CD8-positive, alpha-beta memory T cell (primary cell): ENCODE data around the gene IER2. TPM values are rescaled to one million over a fixed set of nuclear protein-coding genes. Genes with fewer than 3 reads are reported as not detected.

ENCODE experiments used
- CTCF ChIA-PET: fragments of 350-600 bp; sonication (Branson Sonifier 250); formaldehyde crosslinking; loops from one replicate; lab custom pipeline; 2021; ENCODE audit warnings: antibody characterized with exemption; lab: Charles Lee
- POLR2A ChIA-PET: fragments of 350-600 bp; sonication (Branson Sonifier 250); formaldehyde crosslinking; loops from one replicate; lab custom pipeline; 2021; ENCODE audit warnings: antibody characterized with exemption; lab: Charles Lee
- DNase-seq, 5 donors: peaks; one replicate each; pipeline versions ENCODE4 v3.0.0 to v3.0.0-alpha.2; 2020 to 2022; ENCODE audit warnings: mixed read lengths in 1 of 5
- H3K27ac ChIP-seq: one replicate; pipeline ENCODE4 v1.7.0; 2013; ENCODE audit warnings: low read depth, mild to moderate bottlenecking, low read length, moderate library complexity
- H3K27me3 ChIP-seq: 2 replicates; pipeline ENCODE4 v1.7.0; 2013; ENCODE audit warnings: low read length, mild to moderate bottlenecking; ENCODE audit not compliant: insufficient read depth, poor library complexity, severe bottlenecking
- H3K36me3 ChIP-seq: 2 replicates; pipeline ENCODE4 v1.7.0; 2013; ENCODE audit warnings: mild to moderate bottlenecking, low read length, moderate library complexity; ENCODE audit not compliant: insufficient read depth
- H3K4me1 ChIP-seq: 2 replicates; pipeline ENCODE4 v1.7.0; 2013; ENCODE audit warnings: mild to moderate bottlenecking, low read length, moderate library complexity; ENCODE audit not compliant: insufficient read depth
- H3K4me3 ChIP-seq: 2 replicates; pipeline ENCODE4 v1.7.0; 2013; ENCODE audit warnings: mild to moderate bottlenecking, low read length
- H3K9me3 ChIP-seq: 2 replicates; pipeline ENCODE4 v1.7.0; 2013; ENCODE audit warnings: mild to moderate bottlenecking, low read length
- H3K27ac Mint-ChIP-seq, 8 donors: one replicate each; pipeline ENCODE4 v1.8.0; 2020 to 2021; ENCODE audit warnings: mixed read lengths in 8 of 8, mild to moderate bottlenecking in 6 of 8, inconsistent platforms in 3 of 8, moderate library complexity in 3 of 8
- H3K27me3 Mint-ChIP-seq, 2 donors: one replicate each; pipeline ENCODE4 v1.8.0; 2020 to 2021; ENCODE audit warnings: mixed read lengths in 2 of 2, mild to moderate bottlenecking in 1 of 2, moderate library complexity in 1 of 2
- H3K36me3 Mint-ChIP-seq, 3 donors: one replicate each; pipeline ENCODE4 v1.8.0; 2020 to 2021; ENCODE audit warnings: mixed read lengths in 3 of 3, inconsistent platforms in 1 of 3, mild to moderate bottlenecking in 1 of 3
- H3K4me1 Mint-ChIP-seq, 3 donors: one replicate each; pipeline ENCODE4 v1.8.0; 2020 to 2021; ENCODE audit warnings: mixed read lengths in 3 of 3, inconsistent platforms in 1 of 3, mild to moderate bottlenecking in 1 of 3
- H3K4me3 Mint-ChIP-seq, 7 donors: one replicate each; pipeline ENCODE4 v1.8.0; 2020 to 2021; ENCODE audit warnings: mixed read lengths in 7 of 7, mild to moderate bottlenecking in 6 of 7, moderate library complexity in 4 of 7, inconsistent platforms in 2 of 7
- H3K9me3 Mint-ChIP-seq, 5 donors: one replicate each; pipeline ENCODE4 v1.8.0; 2020 to 2022; ENCODE audit warnings: mixed read lengths in 5 of 5, mild to moderate bottlenecking in 3 of 5, moderate library complexity in 2 of 5, inconsistent platforms in 1 of 5
- polyA plus RNA-seq: library from polyadenylated mRNA; unstranded; fragments of 300-500 nt; fragmentation: Illumina TruSeq; gene quantifications from one replicate; pipeline ENCODE4 v1.2.3, GENCODE V29; 2021
- total RNA-seq, 2 experiments: library from RNA; stranded (reverse); gene quantifications; one replicate each; pipeline ENCODE4 v1.2.3, GENCODE V29; 2021

The IER2 gene
- total and polyA plus RNA-seq, 3 experiments from 2014 or later: 102 to 277 (median 111) TPM

- peaks cover 0 to 5% of the 10 kb centered on the region in 2 donors for H3K27me3 Mint-ChIP-seq
- Histone ChIP-seq H3K4me3 (no peak overlapping the region), H3K4me1 (peaks cover 36% of the 10 kb centered on the region), H3K27ac (peak overlapping the region; percentile 32), H3K27me3 (no peaks in the 10 kb centered on the region), H3K36me3 (no peaks in the 10 kb centered on the region), H3K9me3 (no peaks in the 10 kb centered on the region)
- H3K4me1 Mint-ChIP-seq: peaks cover 61 to 74% (median 68%) of the 10 kb centered on the region in 3 donors
- no peak for DNase-seq
- ChIA-PET CTCF (interaction anchor here (0.8 to 3.8 kb wide), 3 partner anchors 8 to 33 kb away, joined by 3 to 22 read pairs (median 3); no protein-coding TSS in a partner anchor), POLR2A (no interaction called here)
- peak overlapping the region in 6 of 7 donors; percentile 65 to 91 (median 82) for H3K4me3 Mint-ChIP-seq
- no peaks in the 10 kb centered on the region for H3K9me3 Mint-ChIP-seq
- H3K36me3 Mint-ChIP-seq: peaks cover 0 to 25% (median 0%) of the 10 kb centered on the region in 3 donors
- peak overlapping the region in 4 of 8 donors; percentile 46 to 93 (median 75) for H3K27ac Mint-ChIP-seq
These were observed 30.2 kb upstream of the IER2 start for GRCh38 chr19:13120031-13120430.

GRCh38 chr19:13120817-13121216, 29.4 kb upstream of the IER2 start:
- no peaks in the 10 kb centered on the region for H3K9me3 ChIP-seq
- Mint-ChIP-seq H3K4me1 (peaks cover 57 to 70% (median 63%) of the 10 kb centered on the region in 3 donors), H3K27me3 (peaks cover 0 to 5% of the 10 kb centered on the region in 2 donors), H3K36me3 (peaks cover 0 to 22% (median 0%) of the 10 kb centered on the region in 3 donors), H3K4me3 (peak overlapping the region; percentile 42 to 91 (median 65)), H3K27ac (peak overlapping the region; percentile 4 to 93 (median 80)), H3K9me3 (no peaks in the 10 kb centered on the region)
- DNase-seq: no peak
- ChIA-PET CTCF (no interaction called here), POLR2A (no interaction called here)
- H3K27ac ChIP-seq: no peak overlapping the region
- peaks cover 30% of the 10 kb centered on the region for H3K4me1 ChIP-seq
- no peaks in the 10 kb centered on the region for H3K27me3 ChIP-seq
- no peaks in the 10 kb centered on the region for H3K36me3 ChIP-seq
- no peak overlapping the region for H3K4me3 ChIP-seq

DNA sequence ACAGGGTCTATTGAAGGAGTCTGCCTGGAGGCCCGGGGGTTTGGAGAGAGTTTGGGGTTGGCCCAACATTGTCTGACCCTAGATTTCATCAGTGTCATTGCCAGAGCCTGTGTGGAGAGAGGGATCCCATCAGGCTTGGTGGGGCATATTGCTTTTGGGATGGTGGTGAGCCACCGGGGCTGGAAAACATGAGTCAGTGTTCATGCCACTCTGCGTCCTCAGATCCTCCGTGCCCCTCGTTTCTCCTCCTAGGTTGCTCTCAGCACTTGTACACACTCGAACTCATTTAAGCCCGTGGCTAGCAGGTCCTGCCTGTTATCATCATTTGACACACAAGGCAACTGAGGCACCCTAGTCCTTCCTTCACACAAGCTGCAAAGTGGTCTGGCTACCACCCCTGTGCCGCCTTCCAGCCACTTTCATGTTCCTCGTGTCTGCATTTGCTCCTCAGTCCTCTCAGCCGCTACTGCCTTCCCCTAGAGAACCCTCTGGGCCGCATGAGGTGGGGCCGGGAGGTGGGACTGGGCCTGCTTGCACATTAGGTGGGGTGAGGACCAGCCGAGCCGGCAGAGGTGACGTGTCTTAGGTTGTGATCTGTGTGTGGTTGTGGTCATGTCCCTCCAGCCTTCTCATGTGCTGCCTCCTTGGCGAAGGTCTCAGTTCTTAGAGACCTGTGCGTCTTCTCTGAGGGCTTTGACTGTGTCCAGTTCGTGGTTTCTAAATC, 28.5 kb upstream of the IER2 start:
- ChIA-PET POLR2A (no interaction called here), CTCF (no interaction called here)
- peaks cover 0 to 17% (median 0%) of the 10 kb centered on the region in 3 donors for H3K36me3 Mint-ChIP-seq
- H3K4me1 ChIP-seq: peaks cover 26% of the 10 kb centered on the region
- DNase-seq: no peak
- H3K9me3 Mint-ChIP-seq: no peaks in the 10 kb centered on the region
- no peaks in the 10 kb centered on the region for H3K36me3 ChIP-seq
- H3K4me1 Mint-ChIP-seq: peaks cover 49 to 61% (median 55%) of the 10 kb centered on the region in 3 donors
- H3K4me3 Mint-ChIP-seq: peak overlapping the region in 6 of 7 donors; percentile 28 to 81 (median 44)
- no peaks in the 10 kb centered on the region for H3K9me3 ChIP-seq
- no peak overlapping the region for H3K4me3 ChIP-seq
- H3K27ac Mint-ChIP-seq: peak overlapping the region; percentile 75 to 93 (median 87)
- H3K27me3 Mint-ChIP-seq: peaks cover 0 to 2% of the 10 kb centered on the region in 2 donors
- H3K27ac ChIP-seq: no peak overlapping the region
- no peaks in the 10 kb centered on the region for H3K27me3 ChIP-seq

DNA sequence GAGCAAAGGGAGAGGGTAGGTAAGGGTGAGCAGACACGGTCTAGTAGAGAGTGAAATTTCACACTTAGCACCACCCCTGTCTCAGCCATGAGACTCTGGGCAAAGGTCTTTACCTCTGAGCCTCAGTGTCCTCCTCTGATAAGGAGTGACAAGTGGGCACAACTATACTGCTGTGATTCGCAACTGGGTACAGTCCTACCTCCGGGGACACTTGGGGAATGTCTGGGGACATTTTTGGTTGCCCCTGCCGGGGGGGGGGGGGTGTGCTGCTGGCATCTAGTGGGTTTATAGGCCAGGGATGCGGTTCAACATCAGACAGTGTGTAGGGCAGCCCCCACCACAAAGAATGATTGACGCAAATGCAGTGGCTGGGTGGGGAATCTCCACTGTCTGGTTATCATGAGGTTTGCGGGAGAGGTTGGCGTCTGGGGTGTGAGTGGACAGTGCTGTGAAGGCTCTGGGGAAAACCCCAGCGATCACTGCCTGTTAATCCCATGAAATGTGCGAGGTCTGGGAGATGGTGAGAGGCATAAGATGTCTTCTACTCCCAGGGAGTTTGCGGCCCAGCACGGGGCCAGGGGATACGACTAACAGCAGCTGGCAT, 27.8 kb upstream of the IER2 start:
- H3K4me1 Mint-ChIP-seq: peaks cover 43 to 57% (median 48%) of the 10 kb centered on the region in 3 donors
- Histone ChIP-seq H3K9me3 (no peaks in the 10 kb centered on the region), H3K27me3 (no peaks in the 10 kb centered on the region), H3K36me3 (no peaks in the 10 kb centered on the region), H3K4me3 (no peak overlapping the region), H3K4me1 (peaks cover 26% of the 10 kb centered on the region), H3K27ac (no peak overlapping the region)
- H3K9me3 Mint-ChIP-seq: no peaks in the 10 kb centered on the region
- DNase-seq: peak in 1 of 5 donors; percentile 22
- H3K27me3 Mint-ChIP-seq: peaks cover 0 to 2% of the 10 kb centered on the region in 2 donors
- peak overlapping the region in 6 of 7 donors; percentile 28 to 81 (median 44) for H3K4me3 Mint-ChIP-seq
- ChIA-PET POLR2A (no interaction called here), CTCF (interaction anchor here (0.6 kb wide), 1 partner anchor 1951 kb away, joined by 3 read pairs; no protein-coding TSS in a partner anchor)
- H3K27ac Mint-ChIP-seq: peak overlapping the region; percentile 75 to 93 (median 87)
- peaks cover 0 to 16% (median 0%) of the 10 kb centered on the region in 3 donors for H3K36me3 Mint-ChIP-seq

DNA sequence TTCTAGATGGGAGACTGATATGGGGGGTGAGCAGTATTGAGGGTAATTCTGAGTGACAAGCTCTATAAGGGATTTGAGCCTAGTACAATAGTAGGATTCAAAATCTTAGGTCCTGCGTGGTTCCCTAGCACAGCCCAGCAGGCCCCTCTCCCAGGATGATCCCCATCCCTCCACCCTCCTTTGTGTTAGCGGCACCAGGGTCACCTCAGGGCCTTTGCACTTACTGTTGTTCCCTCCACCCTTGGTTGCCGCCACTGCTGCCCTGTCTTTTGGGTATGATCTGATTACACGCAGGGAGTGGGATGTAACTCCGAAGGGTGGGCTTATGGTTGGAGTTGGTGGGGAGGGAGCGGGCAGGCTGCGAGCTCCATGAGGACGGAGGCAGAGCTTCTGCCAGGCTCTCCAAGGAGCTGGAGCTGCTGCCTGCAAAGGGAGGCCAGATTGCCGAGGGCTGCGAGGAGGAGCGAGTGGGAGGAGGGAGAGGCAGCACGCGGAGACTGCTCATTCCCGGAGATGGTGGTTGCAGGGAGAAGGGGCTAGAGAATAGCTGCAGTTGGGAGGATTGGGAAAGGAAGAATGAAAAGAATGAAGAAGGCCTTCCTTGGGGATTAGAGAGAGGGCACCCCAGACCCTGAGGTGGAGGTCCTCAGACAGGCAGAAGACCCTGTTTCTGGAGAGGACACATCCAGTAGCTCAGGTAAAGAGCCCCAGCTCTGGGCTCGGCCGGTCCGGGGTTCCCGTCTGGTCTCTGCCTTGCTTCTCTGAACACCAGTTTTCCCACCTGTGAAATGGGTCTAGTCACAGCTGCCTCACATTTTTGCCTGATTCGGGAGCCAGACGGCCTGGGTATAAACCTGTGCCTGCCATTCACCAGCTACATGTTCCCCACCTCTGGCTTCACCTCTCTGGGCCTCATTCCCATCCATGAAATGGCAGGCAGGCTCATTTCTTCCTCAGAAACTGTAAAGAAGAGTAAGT, 26.9 kb upstream of the IER2 start:
- Histone ChIP-seq H3K36me3 (no peaks in the 10 kb centered on the region), H3K4me1 (peaks cover 21% of the 10 kb centered on the region), H3K27me3 (no peaks in the 10 kb centered on the region), H3K27ac (no peak overlapping the region), H3K9me3 (no peaks in the 10 kb centered on the region), H3K4me3 (no peak overlapping the region)
- H3K9me3 Mint-ChIP-seq: no peaks in the 10 kb centered on the region
- peaks cover 0 to 2% of the 10 kb centered on the region in 2 donors for H3K27me3 Mint-ChIP-seq
- H3K4me3 Mint-ChIP-seq: no peak overlapping the region
- POLR2A ChIA-PET: no interaction called here
- no peak for DNase-seq
- peaks cover 0 to 14% (median 0%) of the 10 kb centered on the region in 3 donors for H3K36me3 Mint-ChIP-seq
- peak overlapping the region in 6 of 8 donors; percentile 13 to 93 (median 84) for H3K27ac Mint-ChIP-seq
- CTCF ChIA-PET: interaction anchor here (1.3 kb wide), 1 partner anchor 9 kb away, joined by 3 read pairs; no protein-coding TSS in a partner anchor
- H3K4me1 Mint-ChIP-seq: peaks cover 45 to 59% (median 49%) of the 10 kb centered on the region in 3 donors

GRCh38 chr19:13127051-13127450, 23.2 kb upstream of the IER2 start:
- POLR2A ChIA-PET: no interaction called here
- Histone ChIP-seq H3K4me3 (no peak overlapping the region), H3K27ac (no peak overlapping the region), H3K36me3 (no peaks in the 10 kb centered on the region), H3K4me1 (peaks cover under 1% of the 10 kb centered on the region), H3K9me3 (no peaks in the 10 kb centered on the region), H3K27me3 (no peaks in the 10 kb centered on the region)
- no peak for DNase-seq
- peaks cover 27 to 47% (median 29%) of the 10 kb centered on the region in 3 donors for H3K4me1 Mint-ChIP-seq
- H3K36me3 Mint-ChIP-seq: peaks cover 0 to 13% (median 0%) of the 10 kb centered on the region in 3 donors
- no peak overlapping the region for H3K27ac Mint-ChIP-seq
- CTCF ChIA-PET: interaction anchor here (0.9 to 2.0 kb wide), 3 partner anchors 8 to 68 kb away, joined by 3 to 5 read pairs (median 4); no protein-coding TSS in a partner anchor
- H3K4me3 Mint-ChIP-seq: peak overlapping the region in 1 of 7 donors; percentile 54
- peaks cover 0 to 2% of the 10 kb centered on the region in 2 donors for H3K27me3 Mint-ChIP-seq
- no peaks in the 10 kb centered on the region for H3K9me3 Mint-ChIP-seq
